ENCODE data around the gene TRIM37.
A peak's percentile ranks its signal among the peaks of the same experiment; 100 is the strongest.

TRIM37 gene

DNA sequence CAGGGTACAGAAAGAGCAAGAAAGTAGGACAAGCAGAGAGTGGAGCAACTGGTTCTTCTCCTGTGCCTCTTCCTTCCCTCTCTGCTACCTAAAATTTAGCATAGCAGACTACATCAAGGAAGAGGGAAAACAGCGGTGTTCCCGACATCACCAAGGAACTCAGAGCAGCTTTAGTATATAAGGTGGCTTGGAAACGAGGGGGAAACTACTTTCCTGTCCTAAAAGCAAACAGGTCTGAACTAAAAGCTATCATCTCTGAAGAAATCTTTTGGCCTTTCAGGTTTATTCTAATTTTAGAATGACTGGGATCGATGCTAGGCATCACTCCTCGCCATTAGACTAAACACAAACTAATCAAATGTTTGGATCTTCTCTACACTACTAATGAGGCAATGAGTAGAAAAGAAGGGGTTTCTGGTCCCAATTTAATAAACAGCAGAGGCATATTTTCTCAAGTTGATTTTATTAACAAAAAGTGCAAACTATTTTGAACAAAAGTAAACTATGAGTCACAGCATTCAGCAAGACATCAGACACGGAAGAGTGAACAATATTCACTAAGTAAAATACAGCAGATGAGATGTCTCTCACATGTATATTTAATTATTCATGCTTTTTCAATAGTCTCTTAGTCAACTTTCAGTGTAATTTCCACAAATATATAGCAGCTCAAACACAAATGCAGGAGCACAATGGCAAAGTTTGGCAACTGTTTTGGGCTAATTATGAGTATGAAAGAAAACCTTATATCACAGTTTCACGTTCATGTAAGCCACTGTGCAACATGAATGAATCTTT, 108.7 kb downstream of the TRIM37 start:
- DNase-seq (ENCODE audit: low read depth): peak; percentile 35
- TF ChIP-seq, protein P1, sequence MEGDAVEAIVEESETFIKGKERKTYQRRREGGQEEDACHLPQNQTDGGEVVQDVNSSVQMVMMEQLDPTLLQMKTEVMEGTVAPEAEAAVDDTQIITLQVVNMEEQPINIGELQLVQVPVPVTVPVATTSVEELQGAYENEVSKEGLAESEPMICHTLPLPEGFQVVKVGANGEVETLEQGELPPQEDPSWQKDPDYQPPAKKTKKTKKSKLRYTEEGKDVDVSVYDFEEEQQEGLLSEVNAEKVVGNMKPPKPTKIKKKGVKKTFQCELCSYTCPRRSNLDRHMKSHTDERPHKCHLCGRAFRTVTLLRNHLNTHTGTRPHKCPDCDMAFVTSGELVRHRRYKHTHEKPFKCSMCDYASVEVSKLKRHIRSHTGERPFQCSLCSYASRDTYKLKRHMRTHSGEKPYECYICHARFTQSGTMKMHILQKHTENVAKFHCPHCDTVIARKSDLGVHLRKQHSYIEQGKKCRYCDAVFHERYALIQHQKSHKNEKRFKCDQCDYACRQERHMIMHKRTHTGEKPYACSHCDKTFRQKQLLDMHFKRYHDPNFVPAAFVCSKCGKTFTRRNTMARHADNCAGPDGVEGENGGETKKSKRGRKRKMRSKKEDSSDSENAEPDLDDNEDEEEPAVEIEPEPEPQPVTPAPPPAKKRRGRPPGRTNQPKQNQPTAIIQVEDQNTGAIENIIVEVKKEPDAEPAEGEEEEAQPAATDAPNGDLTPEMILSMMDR (conservative IDR thresholded peaks at IDR 0.05; ENCODE audit: low read depth, low read length): no peak
- H3K4me3 ChIP-seq (ENCODE audit: low read depth, low read length): no peak overlapping the region

DNA sequence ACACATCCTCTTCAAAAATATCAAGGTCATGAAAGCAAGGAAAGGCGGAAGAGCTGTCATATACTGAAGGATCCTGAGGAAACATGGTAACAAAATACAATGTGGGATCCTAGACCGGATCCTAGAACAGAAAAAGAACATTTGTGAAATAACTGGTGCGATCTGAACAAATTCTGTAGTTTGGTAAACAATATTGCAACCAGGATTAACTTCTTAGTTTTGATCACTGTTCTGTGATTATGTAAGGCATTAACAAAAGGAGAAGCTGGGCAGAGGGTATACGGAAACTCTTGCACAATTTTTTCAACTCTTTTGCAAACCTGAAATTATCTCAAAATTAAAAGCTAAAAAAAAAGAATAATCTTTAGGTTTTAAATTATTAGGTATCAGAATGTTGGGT, 109.7 kb downstream of the TRIM37 start:
- no peak for DNase-seq (ENCODE audit: low read depth)
- TF ChIP-seq, protein P1 (conservative IDR thresholded peaks at IDR 0.05; ENCODE audit: low read depth, low read length): no peak
- H3K4me3 ChIP-seq (ENCODE audit: low read depth, low read length): no peak overlapping the region

- DNase-seq (ENCODE audit: low read depth): peak; percentile 39
- H3K4me3 ChIP-seq (ENCODE audit: low read depth, low read length): no peak overlapping the region
- TF ChIP-seq, protein P1 (conservative IDR thresholded peaks at IDR 0.05; ENCODE audit: low read depth, low read length): no peak
Observed at GRCh38 chr17:58995247-58995940, 111.3 kb downstream of the TRIM37 start.

- no peak for DNase-seq (ENCODE audit: low read depth)
- TF ChIP-seq, protein P1 (conservative IDR thresholded peaks at IDR 0.05; ENCODE audit: low read depth, low read length): no peak
- no peak overlapping the region for H3K4me3 ChIP-seq (ENCODE audit: low read depth, low read length)
Observed at GRCh38 chr17:58993311-58993710, 113.4 kb downstream of the TRIM37 start.

- H3K4me3 ChIP-seq (ENCODE audit: low read depth, low read length): no peak overlapping the region
- DNase-seq (ENCODE audit: low read depth): peak; percentile 83
- TF ChIP-seq, protein P1 (conservative IDR thresholded peaks at IDR 0.05; ENCODE audit: low read depth, low read length): no peak
Observed at GRCh38 chr17:58991718-58992331, 114.9 kb downstream of the TRIM37 start.

- DNase-seq (ENCODE audit: low read depth): no peak
- H3K4me3 ChIP-seq (ENCODE audit: low read depth, low read length): no peak overlapping the region
- TF ChIP-seq, protein P1 (conservative IDR thresholded peaks at IDR 0.05; ENCODE audit: low read depth, low read length): no peak
Observed at GRCh38 chr17:58989629-58990028, 117.1 kb downstream of the TRIM37 start.

Data from choroid plexus epithelial cell (primary cell).